BLaER1 treated with 17β-estradiol and CSF1 and Interleukin-3, amounts not matched to agents 10 nM and 100 nM (cell line): ENCODE data around the gene SLC4A8.
A peak's percentile ranks its signal among the peaks of the same experiment; 100 is the strongest.

Source experiments
- H3K27ac ChIP-seq, 11 experiments: shearing (Covaris generic); formaldehyde crosslinking; 2 replicates each; pipeline ENCODE4 v1.8.1; 2022
- H3K27me3 ChIP-seq, 11 experiments: shearing (Covaris generic); formaldehyde crosslinking; 2 replicates each; pipeline ENCODE4 v1.8.1; 2022
- H3K36me3 ChIP-seq, 11 experiments: shearing (Covaris generic); formaldehyde crosslinking; 2 replicates each; pipeline ENCODE4 v1.8.1; 2022
- H3K4me1 ChIP-seq, 10 experiments: shearing (Covaris generic); formaldehyde crosslinking; 2 replicates each; pipeline ENCODE4 v1.8.1; 2022
- H3K4me2 ChIP-seq, 11 experiments: shearing (Covaris generic); formaldehyde crosslinking; 2 replicates each; pipeline ENCODE4 v1.8.1; 2022
- H3K4me3 ChIP-seq, 10 experiments: shearing (Covaris generic); formaldehyde crosslinking; 2 replicates each; pipeline ENCODE4 v1.8.1; 2022
- H3K9ac ChIP-seq, 11 experiments: shearing (Covaris generic); formaldehyde crosslinking; 2 replicates each; pipeline ENCODE4 v1.8.1; 2022
- H3K9me3 ChIP-seq, 11 experiments: shearing (Covaris generic); formaldehyde crosslinking; replicated peaks in 1 of 11; 2 replicates each; pipeline ENCODE4 v1.8.1; 2022
- H4K20me1 ChIP-seq, 11 experiments: shearing (Covaris generic); formaldehyde crosslinking; 2 replicates each; pipeline ENCODE4 v1.8.1; 2022
- Cebpa-rat ChIP-seq, 11 experiments: shearing (Covaris generic); IDR thresholded peaks; 2 replicates each; pipeline ENCODE4 v1.8.1; 2022

Gene SLC4A8

GRCh38 chr12:51472984-51473383 is 48.4 kb downstream of the SLC4A8 start:
- Histone ChIP-seq H3K9ac (no peak overlapping the region), H4K20me1 (no peaks in the 10 kb centered on the region), H3K27ac (no peak overlapping the region), H3K27me3 (no peaks in the 10 kb centered on the region), H3K4me3 (no peak overlapping the region), H3K9me3 (no peaks in the 10 kb centered on the region), H3K36me3 (no peaks in the 10 kb centered on the region), H3K4me1 (peaks cover 0 to 7% (median 0%) of the 10 kb centered on the region in 10 experiments; a peak in 2 of 20 replicates), H3K4me2 (no peak overlapping the region)
- no peak for TF ChIP-seq Cebpa-rat (IDR thresholded peaks at IDR 0.05)

DNA sequence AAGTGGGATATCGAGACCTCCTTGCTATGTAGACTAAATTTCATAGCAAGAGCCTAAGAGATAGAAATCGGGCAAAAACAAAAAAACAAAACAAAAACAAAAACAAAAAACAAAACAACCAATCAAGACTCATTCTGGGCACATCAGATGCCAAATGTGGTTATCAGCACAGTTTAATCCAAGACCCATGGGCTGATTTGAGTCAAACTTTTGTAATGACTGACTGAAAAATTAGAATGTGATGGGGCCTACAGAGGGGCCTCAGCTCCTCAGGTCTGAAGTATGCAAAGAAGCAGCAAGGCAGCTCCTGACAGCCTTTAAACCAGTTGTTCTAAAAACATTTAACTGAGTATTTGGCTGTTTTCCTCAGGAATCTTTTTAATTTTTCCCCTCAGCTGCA is 49.3 kb downstream of the SLC4A8 start:
- Histone ChIP-seq H4K20me1 (no peaks in the 10 kb centered on the region), H3K4me3 (no peak overlapping the region), H3K4me2 (no peak overlapping the region), H3K9me3 (no peaks in the 10 kb centered on the region), H3K27me3 (no peaks in the 10 kb centered on the region), H3K4me1 (peaks cover 0 to 7% (median 0%) of the 10 kb centered on the region in 10 experiments; a peak in 2 of 20 replicates), H3K36me3 (no peaks in the 10 kb centered on the region), H3K27ac (no peak overlapping the region), H3K9ac (no peak overlapping the region)
- no peak for TF ChIP-seq Cebpa-rat (IDR thresholded peaks at IDR 0.05)

- Histone ChIP-seq H3K9ac (no peak overlapping the region), H3K4me2 (no peak overlapping the region), H3K4me1 (peaks cover under 1 to 9% (median 3%) of the 10 kb centered on the region in 10 experiments; a peak in 15 of 20 replicates), H3K36me3 (no peaks in the 10 kb centered on the region), H3K27ac (no peak overlapping the region), H3K4me3 (no peak overlapping the region), H4K20me1 (no peaks in the 10 kb centered on the region), H3K27me3 (no peaks in the 10 kb centered on the region), H3K9me3 (no peaks in the 10 kb centered on the region)
- TF ChIP-seq Cebpa-rat (IDR thresholded peaks at IDR 0.05), result no peak
Observed at GRCh38 chr12:51475543-51475942, 50.9 kb downstream of the SLC4A8 start.

DNA sequence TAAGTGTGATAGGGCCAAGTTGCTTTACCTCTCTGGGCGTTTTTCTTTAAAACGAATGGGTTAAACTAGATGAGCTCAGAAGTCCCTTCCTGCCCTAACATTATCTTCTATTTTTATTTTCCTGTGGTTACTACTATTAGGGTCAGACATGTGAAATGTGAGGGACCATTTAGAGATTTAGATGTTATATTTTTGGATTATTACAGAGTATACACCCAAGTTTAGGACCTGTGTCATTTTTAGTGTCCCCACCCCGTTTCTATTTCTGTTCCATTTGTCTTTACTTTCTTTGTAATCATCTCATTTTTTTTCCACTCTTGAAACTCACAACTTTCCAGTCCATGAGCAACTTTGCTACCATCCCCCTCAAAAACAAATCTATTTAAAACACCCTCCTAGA is 56.3 kb downstream of the SLC4A8 start:
- peaks cover 8 to 48% (median 32%) of the 10 kb centered on the region in 10 experiments for H3K4me1 ChIP-seq
- no peak for TF ChIP-seq Cebpa-rat (IDR thresholded peaks at IDR 0.05)
- 0 out of 22 replicates have a peak overlapping the region, but pooled peaks of 1 of the 11 experiments have one; percentile 11 for H3K9ac ChIP-seq
- H4K20me1 ChIP-seq, result no peaks in the 10 kb centered on the region
- H3K4me2 ChIP-seq, result peak overlapping the region in 10 of 11 experiments; percentile 8 to 75 (median 58); a peak in 19 of 22 replicates
- no peaks in the 10 kb centered on the region for H3K9me3 ChIP-seq
- no peak overlapping the region for H3K27ac ChIP-seq
- H3K27me3 ChIP-seq, result no peaks in the 10 kb centered on the region
- H3K36me3 ChIP-seq, result no peaks in the 10 kb centered on the region
- H3K4me3 ChIP-seq, result no peak overlapping the region

DNA sequence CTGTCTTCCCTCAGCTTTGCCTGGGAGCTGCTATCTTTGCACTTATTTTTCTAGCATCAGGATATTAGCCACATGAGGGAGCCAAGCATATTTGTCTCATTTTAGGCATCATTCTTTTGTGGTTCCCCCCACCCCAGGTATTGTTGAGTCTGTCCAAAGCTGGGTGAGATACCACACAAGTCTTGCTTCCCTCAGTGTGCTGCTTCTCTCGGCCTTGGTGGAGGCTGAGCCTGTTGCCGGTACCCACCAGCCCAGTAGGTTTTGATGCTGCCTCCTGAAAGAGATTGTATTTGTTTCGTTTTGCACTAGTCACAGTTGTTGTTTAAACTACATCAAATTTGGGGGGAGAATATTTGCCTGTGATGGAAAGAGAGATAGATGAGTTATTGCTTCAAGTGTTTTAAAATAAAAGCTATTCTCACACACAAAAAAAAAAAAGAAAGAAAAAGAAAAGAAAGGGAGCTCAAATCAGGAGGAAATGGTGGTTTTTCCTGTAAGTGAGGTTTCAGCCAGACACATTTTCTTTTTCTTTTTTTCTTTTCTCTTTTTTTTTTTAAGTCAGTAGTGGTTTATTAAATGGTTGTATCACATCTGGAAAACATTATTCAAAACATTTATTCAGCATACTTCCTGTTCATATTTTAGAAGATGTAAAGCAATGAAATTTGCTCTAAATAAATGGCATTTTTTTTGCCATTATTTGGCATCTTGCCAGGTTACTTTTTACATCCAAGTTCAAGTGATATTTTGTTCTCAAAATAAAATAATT is 58.5 kb downstream of the SLC4A8 start:
- Histone ChIP-seq H3K9ac (no peak overlapping the region), H3K36me3 (no peaks in the 10 kb centered on the region), H3K4me2 (peak overlapping the region; percentile 38 to 75 (median 52)), H3K9me3 (no peaks in the 10 kb centered on the region), H3K4me1 (peaks cover 8 to 48% (median 32%) of the 10 kb centered on the region in 10 experiments), H4K20me1 (no peaks in the 10 kb centered on the region), H3K4me3 (no peak overlapping the region), H3K27ac (no peak overlapping the region; a peak in 1 of 22 replicates), H3K27me3 (no peaks in the 10 kb centered on the region)
- TF ChIP-seq Cebpa-rat (IDR thresholded peaks at IDR 0.05), result no peak

- H4K20me1 ChIP-seq, result no peaks in the 10 kb centered on the region
- no peak overlapping the region for H3K4me3 ChIP-seq
- H3K9ac ChIP-seq, result no peak overlapping the region
- H3K4me1 ChIP-seq, result peaks cover 8 to 48% (median 32%) of the 10 kb centered on the region in 10 experiments
- H3K9me3 ChIP-seq, result no peaks in the 10 kb centered on the region
- H3K27me3 ChIP-seq, result no peaks in the 10 kb centered on the region
- no peak overlapping the region for H3K27ac ChIP-seq
- TF ChIP-seq Cebpa-rat (IDR thresholded peaks at IDR 0.05), result no peak
- no peaks in the 10 kb centered on the region for H3K36me3 ChIP-seq
- H3K4me2 ChIP-seq, result peak overlapping the region in 7 of 11 experiments; percentile 17 to 54 (median 38); a peak in 11 of 22 replicates
Observed at GRCh38 chr12:51484119-51484518, 59.5 kb downstream of the SLC4A8 start.

GRCh38 chr12:51488281-51488680 is 63.6 kb downstream of the SLC4A8 start:
- Histone ChIP-seq H3K27ac (no peak overlapping the region), H3K4me3 (no peak overlapping the region), H3K4me2 (no peak overlapping the region), H3K36me3 (no peaks in the 10 kb centered on the region), H3K9me3 (no peaks in the 10 kb centered on the region), H3K4me1 (peaks cover 1 to 11% (median 7%) of the 10 kb centered on the region in 10 experiments; a peak in 17 of 20 replicates), H4K20me1 (no peaks in the 10 kb centered on the region), H3K27me3 (no peaks in the 10 kb centered on the region), H3K9ac (no peak overlapping the region)
- no peak for TF ChIP-seq Cebpa-rat (IDR thresholded peaks at IDR 0.05)

- Histone ChIP-seq H4K20me1 (no peaks in the 10 kb centered on the region), H3K27ac (no peak overlapping the region), H3K27me3 (no peaks in the 10 kb centered on the region), H3K36me3 (no peaks in the 10 kb centered on the region), H3K4me1 (peaks cover 0 to 10% (median 0%) of the 10 kb centered on the region in 10 experiments; a peak in 5 of 20 replicates), H3K9me3 (no peaks in the 10 kb centered on the region), H3K4me3 (no peak overlapping the region), H3K9ac (no peak overlapping the region), H3K4me2 (no peak overlapping the region)
- no peak for TF ChIP-seq Cebpa-rat (IDR thresholded peaks at IDR 0.05)
Observed at GRCh38 chr12:51493281-51493680, 68.7 kb downstream of the SLC4A8 start.

GRCh38 chr12:51496895-51497294 is 72.3 kb downstream of the SLC4A8 start:
- Histone ChIP-seq H3K27ac (no peak overlapping the region), H3K9ac (no peak overlapping the region), H3K9me3 (no peaks in the 10 kb centered on the region; a peak in 1 of 22 replicates), H3K27me3 (no peaks in the 10 kb centered on the region), H4K20me1 (no peaks in the 10 kb centered on the region), H3K4me2 (peak overlapping the region in 2 of 11 experiments; percentile 26 to 42; a peak in 3 of 22 replicates), H3K4me1 (peaks cover 0 to 10% (median 0%) of the 10 kb centered on the region in 10 experiments; a peak in 5 of 20 replicates), H3K36me3 (no peaks in the 10 kb centered on the region), H3K4me3 (no peak overlapping the region)
- TF ChIP-seq Cebpa-rat (IDR thresholded peaks at IDR 0.05), result no peak
